Body of pancreas (tissue), 4 donors: ENCODE measurements around the gene SLC39A8.

Experiments used
- POLR2A ChIP-seq, 3 donors: fragments of 450-650 bp; IDR thresholded peaks; one replicate each; pipeline ENCODE4 v1.6.1; 2016; ENCODE audit warnings: antibody characterized with exemption in 3 of 3, mild to moderate bottlenecking in 2 of 3
- TF ChIP-seq, protein P1 (sequence below), 7 experiments: fragments of 450-650 bp in 4 of 7; fragments of 200-600 bp in 3 of 7; sonication (generic) in 3 of 7; IDR thresholded peaks; one replicate each; pipeline ENCODE4 v1.5.1; 2016 to 2019; ENCODE audit warnings: antibody characterized with exemption in 7 of 7

DNA sequence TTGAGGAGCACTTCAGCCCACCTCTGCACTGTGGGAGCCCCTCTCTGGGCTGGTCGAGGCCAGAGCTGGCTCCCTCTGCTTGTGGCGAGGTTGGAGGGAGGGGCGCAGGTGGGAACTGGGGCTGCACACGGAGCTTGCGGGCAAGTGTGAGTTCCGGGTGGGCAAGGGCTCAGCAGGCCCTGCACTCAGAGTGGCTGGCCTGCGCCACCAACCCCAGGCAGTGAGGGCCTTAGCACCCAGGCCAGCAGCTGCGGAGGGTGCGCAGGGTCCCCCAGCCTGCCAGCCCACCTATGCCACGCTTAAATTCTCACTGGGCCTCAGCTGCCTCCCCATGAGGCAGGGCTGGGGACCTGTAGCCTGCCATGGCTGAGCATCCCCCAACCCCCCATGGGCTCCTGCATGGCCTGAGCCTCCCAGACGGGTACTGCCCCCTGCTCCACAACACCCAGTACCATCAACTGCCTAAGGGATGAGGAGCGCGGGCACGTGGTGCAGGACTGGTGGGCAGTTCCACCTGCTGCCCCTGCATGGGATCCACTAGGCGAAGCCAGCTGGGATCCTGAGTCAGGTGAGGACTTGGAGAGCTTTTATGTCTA, 110.9 kb downstream of the SLC39A8 start:
- TF ChIP-seq, protein P1, sequence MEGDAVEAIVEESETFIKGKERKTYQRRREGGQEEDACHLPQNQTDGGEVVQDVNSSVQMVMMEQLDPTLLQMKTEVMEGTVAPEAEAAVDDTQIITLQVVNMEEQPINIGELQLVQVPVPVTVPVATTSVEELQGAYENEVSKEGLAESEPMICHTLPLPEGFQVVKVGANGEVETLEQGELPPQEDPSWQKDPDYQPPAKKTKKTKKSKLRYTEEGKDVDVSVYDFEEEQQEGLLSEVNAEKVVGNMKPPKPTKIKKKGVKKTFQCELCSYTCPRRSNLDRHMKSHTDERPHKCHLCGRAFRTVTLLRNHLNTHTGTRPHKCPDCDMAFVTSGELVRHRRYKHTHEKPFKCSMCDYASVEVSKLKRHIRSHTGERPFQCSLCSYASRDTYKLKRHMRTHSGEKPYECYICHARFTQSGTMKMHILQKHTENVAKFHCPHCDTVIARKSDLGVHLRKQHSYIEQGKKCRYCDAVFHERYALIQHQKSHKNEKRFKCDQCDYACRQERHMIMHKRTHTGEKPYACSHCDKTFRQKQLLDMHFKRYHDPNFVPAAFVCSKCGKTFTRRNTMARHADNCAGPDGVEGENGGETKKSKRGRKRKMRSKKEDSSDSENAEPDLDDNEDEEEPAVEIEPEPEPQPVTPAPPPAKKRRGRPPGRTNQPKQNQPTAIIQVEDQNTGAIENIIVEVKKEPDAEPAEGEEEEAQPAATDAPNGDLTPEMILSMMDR (IDR thresholded peaks at IDR 0.05), result no peak
- no peak for TF ChIP-seq POLR2A (IDR thresholded peaks at IDR 0.05)
